ENCODE measurements around the gene OTUD1.

DNA sequence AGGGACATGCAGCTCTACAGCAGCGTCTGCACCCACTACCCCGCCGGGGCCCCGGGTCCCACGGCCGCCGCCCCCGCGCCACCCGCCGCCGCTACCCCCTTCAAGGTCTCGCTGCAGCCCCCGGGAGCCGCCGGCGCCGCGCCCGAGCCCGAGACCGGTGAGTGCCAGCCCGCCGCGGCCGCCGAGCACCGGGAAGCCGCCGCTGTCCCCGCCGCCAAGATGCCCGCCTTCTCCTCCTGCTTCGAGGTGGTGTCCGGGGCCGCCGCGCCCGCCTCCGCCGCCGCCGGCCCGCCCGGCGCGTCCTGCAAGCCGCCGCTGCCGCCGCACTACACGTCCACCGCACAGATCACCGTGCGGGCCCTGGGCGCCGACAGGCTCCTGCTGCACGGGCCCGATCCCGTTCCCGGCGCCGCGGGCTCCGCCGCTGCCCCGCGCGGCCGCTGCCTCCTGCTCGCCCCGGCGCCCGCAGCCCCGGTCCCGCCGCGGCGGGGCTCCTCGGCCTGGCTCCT is 631 bp downstream of the OTUD1 start:
- TF ChIP-seq POLR2AphosphoS5 (IDR thresholded peaks at IDR 0.05) (no peak), CTCF (IDR thresholded peaks at IDR 0.05; ENCODE audit: poor library complexity, severe bottlenecking) (no peak), SMC3 (conservative IDR thresholded peaks at IDR 0.05; ENCODE audit: poor library complexity) (no peak), TAF1 (IDR thresholded peaks at IDR 0.05; ENCODE audit: low read depth) (no peak), EP300 (conservative IDR thresholded peaks at IDR 0.05; ENCODE audit: poor library complexity, severe bottlenecking) (no peak)
- TF ChIP-seq, protein P1, sequence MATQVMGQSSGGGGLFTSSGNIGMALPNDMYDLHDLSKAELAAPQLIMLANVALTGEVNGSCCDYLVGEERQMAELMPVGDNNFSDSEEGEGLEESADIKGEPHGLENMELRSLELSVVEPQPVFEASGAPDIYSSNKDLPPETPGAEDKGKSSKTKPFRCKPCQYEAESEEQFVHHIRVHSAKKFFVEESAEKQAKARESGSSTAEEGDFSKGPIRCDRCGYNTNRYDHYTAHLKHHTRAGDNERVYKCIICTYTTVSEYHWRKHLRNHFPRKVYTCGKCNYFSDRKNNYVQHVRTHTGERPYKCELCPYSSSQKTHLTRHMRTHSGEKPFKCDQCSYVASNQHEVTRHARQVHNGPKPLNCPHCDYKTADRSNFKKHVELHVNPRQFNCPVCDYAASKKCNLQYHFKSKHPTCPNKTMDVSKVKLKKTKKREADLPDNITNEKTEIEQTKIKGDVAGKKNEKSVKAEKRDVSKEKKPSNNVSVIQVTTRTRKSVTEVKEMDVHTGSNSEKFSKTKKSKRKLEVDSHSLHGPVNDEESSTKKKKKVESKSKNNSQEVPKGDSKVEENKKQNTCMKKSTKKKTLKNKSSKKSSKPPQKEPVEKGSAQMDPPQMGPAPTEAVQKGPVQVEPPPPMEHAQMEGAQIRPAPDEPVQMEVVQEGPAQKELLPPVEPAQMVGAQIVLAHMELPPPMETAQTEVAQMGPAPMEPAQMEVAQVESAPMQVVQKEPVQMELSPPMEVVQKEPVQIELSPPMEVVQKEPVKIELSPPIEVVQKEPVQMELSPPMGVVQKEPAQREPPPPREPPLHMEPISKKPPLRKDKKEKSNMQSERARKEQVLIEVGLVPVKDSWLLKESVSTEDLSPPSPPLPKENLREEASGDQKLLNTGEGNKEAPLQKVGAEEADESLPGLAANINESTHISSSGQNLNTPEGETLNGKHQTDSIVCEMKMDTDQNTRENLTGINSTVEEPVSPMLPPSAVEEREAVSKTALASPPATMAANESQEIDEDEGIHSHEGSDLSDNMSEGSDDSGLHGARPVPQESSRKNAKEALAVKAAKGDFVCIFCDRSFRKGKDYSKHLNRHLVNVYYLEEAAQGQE (IDR thresholded peaks at IDR 0.05; ENCODE audit: borderline replicate concordance): no peak

Measured in neural cell (in vitro differentiated cells).